A673 (cell line): ENCODE results near the gene SCEL.

Source experiments
- EZH2 ChIP-seq: fragments of 200-600 bp; sonication (generic); IDR thresholded peaks from 2 replicates; pipeline ENCODE4 v1.6.1; 2017; ENCODE audit warnings: borderline replicate concordance, low read depth, mild to moderate bottlenecking, mixed read lengths, antibody characterized with exemption, low read length; ENCODE audit not compliant: poor library complexity, severe bottlenecking
- TF ChIP-seq, protein P1 (sequence below): fragments of 300-800, 200-600 bp; sonication (generic); conservative IDR thresholded peaks from 2 replicates; pipeline ENCODE4 v1.5.1; 2017; ENCODE audit warnings: low read depth, mild to moderate bottlenecking, antibody characterized with exemption, low read length, moderate library complexity, mixed read lengths

GRCh38 chr13:77507931-77508776, 27.4 kb upstream of the SCEL start:
- TF ChIP-seq, protein P1, sequence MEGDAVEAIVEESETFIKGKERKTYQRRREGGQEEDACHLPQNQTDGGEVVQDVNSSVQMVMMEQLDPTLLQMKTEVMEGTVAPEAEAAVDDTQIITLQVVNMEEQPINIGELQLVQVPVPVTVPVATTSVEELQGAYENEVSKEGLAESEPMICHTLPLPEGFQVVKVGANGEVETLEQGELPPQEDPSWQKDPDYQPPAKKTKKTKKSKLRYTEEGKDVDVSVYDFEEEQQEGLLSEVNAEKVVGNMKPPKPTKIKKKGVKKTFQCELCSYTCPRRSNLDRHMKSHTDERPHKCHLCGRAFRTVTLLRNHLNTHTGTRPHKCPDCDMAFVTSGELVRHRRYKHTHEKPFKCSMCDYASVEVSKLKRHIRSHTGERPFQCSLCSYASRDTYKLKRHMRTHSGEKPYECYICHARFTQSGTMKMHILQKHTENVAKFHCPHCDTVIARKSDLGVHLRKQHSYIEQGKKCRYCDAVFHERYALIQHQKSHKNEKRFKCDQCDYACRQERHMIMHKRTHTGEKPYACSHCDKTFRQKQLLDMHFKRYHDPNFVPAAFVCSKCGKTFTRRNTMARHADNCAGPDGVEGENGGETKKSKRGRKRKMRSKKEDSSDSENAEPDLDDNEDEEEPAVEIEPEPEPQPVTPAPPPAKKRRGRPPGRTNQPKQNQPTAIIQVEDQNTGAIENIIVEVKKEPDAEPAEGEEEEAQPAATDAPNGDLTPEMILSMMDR, result no peak
- no peak for TF ChIP-seq EZH2
